Neural progenitor cell (in vitro differentiated cells): ENCODE measurements around the gene TPBG. TPM values are rescaled to one million over a fixed set of nuclear protein-coding genes. Genes with fewer than 3 reads are reported as not detected.

Source experiments
- DNase-seq: peaks from one replicate; pipeline ENCODE4 v3.0.0-alpha.2; 2016; ENCODE audit warnings: low spot score
- H2AFZ ChIP-seq: fragments of 200-600 bp; sonication (generic); replicated peaks from 2 replicates; pipeline ENCODE4 v1.6.1; 2016; ENCODE audit warnings: antibody characterized with exemption
- H3F3A ChIP-seq: fragments of 200-600 bp; sonication (generic); 2 replicates; pipeline ENCODE4 v1.6.1; 2016; ENCODE audit warnings: antibody characterized with exemption, low read depth
- H3K27ac ChIP-seq: fragments of 200-600 bp; sonication (generic); 2 replicates; pipeline ENCODE4 v1.5.1; 2016; ENCODE audit warnings: mild to moderate bottlenecking
- H3K27me3 ChIP-seq: fragments of 200-600 bp; sonication (generic); 2 replicates; pipeline ENCODE4 v1.6.1; 2016; ENCODE audit warnings: mild to moderate bottlenecking, moderate library complexity
- H3K36me3 ChIP-seq: fragments of 200-600 bp; sonication (generic); 2 replicates; pipeline ENCODE4 v1.5.1; 2016
- H3K4me1 ChIP-seq: fragments of 200-600 bp; sonication (generic); 2 replicates; pipeline ENCODE4 v1.6.1; 2016; ENCODE audit warnings: mixed run types
- H3K4me2 ChIP-seq: fragments of 200-600 bp; sonication (generic); 2 replicates; pipeline ENCODE4 v1.6.1; 2016
- H3K4me3 ChIP-seq: fragments of 200-600 bp; sonication (generic); 2 replicates; pipeline ENCODE4 v1.5.1; 2016
- H3K79me2 ChIP-seq: fragments of 200-600 bp; sonication (generic); 2 replicates; pipeline ENCODE4 v1.6.1; 2016; ENCODE audit warnings: low read depth
- H3K9ac ChIP-seq: fragments of 200-600 bp; sonication (generic); 2 replicates; pipeline ENCODE4 v1.6.1; 2016
- H3K9me3 ChIP-seq: fragments of 200-600 bp; sonication (generic); 2 replicates; pipeline ENCODE4 v1.5.1; 2016; ENCODE audit warnings: low read depth
- H4K20me1 ChIP-seq: fragments of 200-600 bp; sonication (generic); 2 replicates; pipeline ENCODE4 v1.6.1; 2016; ENCODE audit warnings: low read depth
- H3K27ac Mint-ChIP-seq: 3 replicates; pipeline ENCODE4 v1.8.0; 2021; ENCODE audit warnings: mixed read lengths
- H3K27me3 Mint-ChIP-seq: 2 replicates; pipeline ENCODE4 v1.8.0; 2022; ENCODE audit warnings: low read depth, mild to moderate bottlenecking, inconsistent platforms, moderate library complexity, mixed read lengths; ENCODE audit not compliant: insufficient read depth
- H3K36me3 Mint-ChIP-seq: 3 replicates; pipeline ENCODE4 v1.8.0; 2021; ENCODE audit warnings: mixed read lengths
- H3K4me1 Mint-ChIP-seq: 3 replicates; pipeline ENCODE4 v1.8.0; 2021; ENCODE audit warnings: mixed read lengths
- H3K4me3 Mint-ChIP-seq: 3 replicates; pipeline ENCODE4 v1.8.0; 2021; ENCODE audit warnings: mild to moderate bottlenecking, moderate library complexity, mixed read lengths
- H3K9me3 Mint-ChIP-seq: 3 replicates; pipeline ENCODE4 v1.8.0; 2020; ENCODE audit warnings: mixed read lengths
- CTCF ChIP-seq: fragments of 200-600 bp; sonication (generic); IDR thresholded peaks from 2 replicates; pipeline ENCODE4 v1.5.1; 2017; ENCODE audit warnings: antibody characterized with exemption, mild to moderate bottlenecking
- EZH2 ChIP-seq: fragments of 200-600 bp; sonication (generic); IDR thresholded peaks from 2 replicates; pipeline ENCODE4 v1.6.1; 2017; ENCODE audit warnings: antibody characterized with exemption, mild to moderate bottlenecking, moderate library complexity
- EZH2phosphoT487 ChIP-seq: fragments of 200-600 bp; sonication (generic); IDR thresholded peaks from 2 replicates; pipeline ENCODE4 v1.6.1; 2017; ENCODE audit warnings: antibody characterized with exemption
- total RNA-seq: library from RNA; depleted of rRNA; stranded (reverse); fragments of >200 nt; gene quantifications from 2 replicates; pipeline ENCODE4 v1.2.3, GENCODE V29; 2015; ENCODE audit warnings: low replicate concordance

Gene TPBG
- total RNA-seq, 1 donor from 2014 or later = 362 TPM

GRCh38 chr6:82367704-82368103 is 4.1 kb downstream of the TPBG start:
- peaks cover 59% of the 10 kb centered on the region for H4K20me1 ChIP-seq
- no peak for DNase-seq
- H3K36me3 ChIP-seq = peaks cover 34% of the 10 kb centered on the region
- H3K27ac Mint-ChIP-seq = peak overlapping the region; percentile 42
- H3K27me3 Mint-ChIP-seq = peaks cover 6% of the 10 kb centered on the region
- peaks cover 49% of the 10 kb centered on the region for H3F3A ChIP-seq
- no peaks in the 10 kb centered on the region for H3K9me3 ChIP-seq
- H3K4me2 ChIP-seq = peak overlapping the region; percentile 97
- H3K4me3 ChIP-seq = peak overlapping the region; percentile 81
- peak overlapping the region; percentile 83 for H3K4me3 Mint-ChIP-seq
- H3K27me3 ChIP-seq = no peaks in the 10 kb centered on the region
- H3K9me3 Mint-ChIP-seq = no peaks in the 10 kb centered on the region
- peak overlapping the region; percentile 64 for H3K27ac ChIP-seq
- TF ChIP-seq EZH2 (no peak), EZH2phosphoT487 (no peak), CTCF (no peak)
- no peak overlapping the region for H2AFZ ChIP-seq
- H3K79me2 ChIP-seq = peaks cover 97% of the 10 kb centered on the region
- peaks cover 48% of the 10 kb centered on the region for H3K36me3 Mint-ChIP-seq
- H3K9ac ChIP-seq = peak overlapping the region; percentile 5
- peaks cover 30% of the 10 kb centered on the region for H3K4me1 Mint-ChIP-seq
- peaks cover 33% of the 10 kb centered on the region for H3K4me1 ChIP-seq

- no peak for DNase-seq
Observed at GRCh38 chr6:82370788-82371187, 7.2 kb downstream of the TPBG start.

DNA sequence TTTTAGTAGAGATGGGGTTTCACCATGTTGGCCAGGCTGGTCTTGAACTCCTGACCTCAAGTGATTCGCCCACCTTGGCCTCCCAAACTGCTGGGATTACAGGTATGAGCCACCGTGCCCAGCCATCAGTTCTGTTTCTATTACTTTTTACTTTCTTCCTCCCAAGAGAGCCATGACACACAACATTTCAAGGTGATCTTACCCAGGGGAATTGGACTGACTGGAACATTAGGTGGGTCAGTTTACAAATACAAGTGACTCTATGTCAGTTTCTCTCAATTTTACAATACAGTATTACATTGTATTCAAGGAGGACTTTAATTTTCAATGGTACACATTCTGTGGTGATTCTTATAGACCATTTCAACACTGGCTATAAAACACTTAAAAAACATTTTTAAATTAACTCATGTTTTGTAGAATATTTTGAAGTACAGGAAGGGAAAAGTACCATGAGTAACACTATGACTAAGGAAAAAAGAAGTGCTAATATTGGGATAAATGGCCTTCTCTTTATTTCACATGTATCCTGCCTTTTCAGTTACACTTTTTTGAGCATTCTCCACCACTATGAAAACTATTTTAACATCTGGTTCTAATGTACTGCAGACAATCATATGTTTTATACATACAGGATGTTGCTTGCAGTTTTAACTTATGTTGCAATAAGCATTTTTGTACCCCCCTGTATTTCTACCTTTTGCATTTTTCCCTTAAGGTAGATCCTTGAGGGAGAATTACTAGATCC is 8.4 kb downstream of the TPBG start:
- peaks cover 11% of the 10 kb centered on the region for H3K4me1 Mint-ChIP-seq
- H3K4me3 Mint-ChIP-seq = no peak overlapping the region
- peaks cover 58% of the 10 kb centered on the region for H3K79me2 ChIP-seq
- no peak for DNase-seq
- peaks cover 41% of the 10 kb centered on the region for H4K20me1 ChIP-seq
- H3K36me3 Mint-ChIP-seq = peaks cover 59% of the 10 kb centered on the region
- H3K36me3 ChIP-seq = peaks cover 26% of the 10 kb centered on the region
- TF ChIP-seq CTCF = no peak
- no peaks in the 10 kb centered on the region for H3K9me3 ChIP-seq
- H3K9ac ChIP-seq = no peak overlapping the region
- H3K4me1 ChIP-seq = peaks cover 25% of the 10 kb centered on the region
- H3K27me3 ChIP-seq = no peaks in the 10 kb centered on the region
- peaks cover 20% of the 10 kb centered on the region for H3F3A ChIP-seq
- no peak overlapping the region for H3K27ac Mint-ChIP-seq
- no peak overlapping the region for H3K27ac ChIP-seq
- no peak overlapping the region for H3K4me3 ChIP-seq
- H3K27me3 Mint-ChIP-seq = no peaks in the 10 kb centered on the region
- no peak overlapping the region for H3K4me2 ChIP-seq
- no peak overlapping the region for H2AFZ ChIP-seq
- H3K9me3 Mint-ChIP-seq = peaks cover 31% of the 10 kb centered on the region

More at GRCh38 chr6:82370788-82371187, 7.2 kb downstream of the TPBG start:
- Histone ChIP-seq H3K36me3 (peaks cover 34% of the 10 kb centered on the region), H3K27ac (no peak overlapping the region), H3K27me3 (no peaks in the 10 kb centered on the region), H3F3A (peaks cover 27% of the 10 kb centered on the region), H3K4me1 (peaks cover 32% of the 10 kb centered on the region), H3K4me2 (no peak overlapping the region), H2AFZ (no peak overlapping the region), H3K9ac (no peak overlapping the region), H3K79me2 (peaks cover 70% of the 10 kb centered on the region), H4K20me1 (peaks cover 52% of the 10 kb centered on the region), H3K9me3 (no peaks in the 10 kb centered on the region), H3K4me3 (no peak overlapping the region)
- Mint-ChIP-seq H3K9me3 (peaks cover 19% of the 10 kb centered on the region), H3K36me3 (peaks cover 61% of the 10 kb centered on the region), H3K27ac (no peak overlapping the region), H3K27me3 (no peaks in the 10 kb centered on the region), H3K4me1 (peaks cover 19% of the 10 kb centered on the region), H3K4me3 (no peak overlapping the region)
- TF ChIP-seq EZH2phosphoT487 (no peak), CTCF (no peak)
